HG03139 (cell line): ENCODE measurements around the gene C4BPB.
"Not testable (repeated sequence)": the region's sequence is repeated elsewhere in the genome, so short reads cannot be mapped to it uniquely, and the experiment has no call there.

ENCODE experiments used
- ATAC-seq: cut with Tn5 transposase; IDR thresholded peaks from one replicate; pipeline ENCODE4 v1.9.1; 2021; ENCODE audit not compliant: unreplicated experiment

C4BPB gene, protein sequence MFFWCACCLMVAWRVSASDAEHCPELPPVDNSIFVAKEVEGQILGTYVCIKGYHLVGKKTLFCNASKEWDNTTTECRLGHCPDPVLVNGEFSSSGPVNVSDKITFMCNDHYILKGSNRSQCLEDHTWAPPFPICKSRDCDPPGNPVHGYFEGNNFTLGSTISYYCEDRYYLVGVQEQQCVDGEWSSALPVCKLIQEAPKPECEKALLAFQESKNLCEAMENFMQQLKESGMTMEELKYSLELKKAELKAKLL

DNA sequence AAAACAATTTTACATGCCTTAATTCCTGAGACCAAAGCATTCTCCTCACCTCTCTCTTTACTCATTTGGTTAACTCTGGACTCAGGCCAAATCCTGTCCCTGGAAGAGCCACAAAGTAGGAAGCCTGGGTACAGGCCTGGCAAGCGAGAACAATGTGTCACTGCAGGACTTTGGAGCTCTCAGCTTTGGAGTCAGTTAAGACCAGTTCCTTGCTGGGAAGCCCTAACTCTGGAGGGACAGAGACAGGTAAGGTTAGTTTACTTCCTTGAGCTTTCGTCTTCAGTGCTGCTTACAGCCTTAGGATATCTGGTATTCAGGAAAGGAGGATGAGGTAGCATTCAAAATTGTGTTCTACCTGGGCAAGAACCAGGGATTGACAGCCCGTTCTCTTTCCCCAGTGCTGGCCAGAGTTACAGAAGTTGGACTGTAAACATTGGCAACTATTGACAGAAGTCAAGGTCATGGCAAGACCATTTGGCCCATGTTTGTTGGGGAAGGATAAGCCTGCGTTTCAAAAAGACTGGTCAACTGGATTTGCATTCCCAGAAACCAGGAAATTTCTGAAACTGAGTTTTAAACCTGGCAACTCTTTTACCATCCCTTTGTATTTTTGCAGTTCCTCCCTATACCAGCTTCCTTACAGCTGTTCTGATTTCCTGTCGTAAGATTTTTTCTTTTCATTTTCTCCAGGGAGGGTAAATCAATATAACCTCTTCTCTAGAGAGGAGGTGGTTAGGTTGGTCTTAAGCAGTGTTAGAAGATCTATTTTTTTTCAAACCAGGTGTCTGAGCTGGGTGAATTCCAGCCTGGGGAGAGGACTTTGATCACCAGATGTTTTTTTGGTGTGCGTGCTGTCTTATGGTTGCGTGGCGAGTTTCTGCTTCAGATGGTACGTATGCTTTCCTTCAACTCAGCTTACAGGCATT, at the start of gene C4BPB:
TSS of gene C4BPB (plus strand) at position 160 of the 926 bp plus-strand sequence. CDS start at position 832, 672 bp downstream.
- no peak for ATAC-seq

DNA sequence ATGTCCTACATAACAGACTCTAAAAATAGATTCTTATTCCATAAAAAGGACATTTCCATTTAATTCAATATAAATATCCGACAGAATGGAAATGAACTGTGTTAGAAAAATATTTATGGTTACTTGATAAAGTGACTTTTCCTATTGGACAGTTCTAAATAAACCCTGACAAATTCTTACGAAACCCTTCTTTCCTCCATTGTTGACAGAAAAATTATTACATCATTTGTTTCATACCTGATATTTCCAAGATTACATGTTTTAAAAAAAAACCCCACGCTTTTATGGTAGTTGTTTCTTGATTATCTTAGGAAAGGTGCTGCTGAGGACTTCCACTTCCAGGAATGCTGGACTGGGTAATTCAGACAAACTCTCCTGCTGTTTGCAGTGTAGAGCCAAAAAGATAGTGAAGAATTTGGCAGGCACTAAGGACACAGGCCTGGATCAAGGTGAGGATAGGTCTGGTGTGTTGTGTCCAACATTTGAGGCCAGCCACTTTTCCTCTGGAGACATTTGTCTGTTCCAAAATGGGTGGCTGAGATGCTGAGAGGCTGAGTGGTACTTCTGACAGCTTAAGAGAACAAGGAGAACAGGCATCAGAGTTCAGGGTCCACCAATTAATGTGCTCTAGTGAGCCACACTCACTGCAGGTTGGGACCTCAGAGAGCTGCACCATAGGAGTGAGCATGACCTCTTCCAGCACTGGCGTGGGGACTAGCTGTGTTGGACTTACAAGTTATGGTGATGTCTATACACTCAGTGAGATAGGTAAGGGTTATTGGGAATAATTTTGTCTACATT, 49.1 kb upstream of the C4BPB start:
- ATAC-seq = no peak

DNA sequence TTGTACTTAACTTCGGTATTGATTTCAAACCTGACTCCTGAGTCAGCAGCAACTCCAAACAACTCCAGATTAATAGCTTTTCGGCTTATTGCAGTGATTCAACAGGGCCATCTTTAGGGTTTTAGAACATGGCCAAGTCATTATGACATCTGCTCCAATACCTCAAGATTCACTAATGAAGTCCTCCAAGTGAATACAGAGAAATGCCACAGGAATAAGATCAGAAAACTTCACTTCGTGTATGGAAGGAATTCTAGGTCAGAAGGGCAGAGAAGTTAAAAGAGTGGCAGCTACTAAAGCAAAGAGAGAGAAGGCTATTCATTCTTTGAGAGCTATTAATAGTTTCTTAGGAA, 48.5 kb upstream of the C4BPB start:
- ATAC-seq = no peak

DNA sequence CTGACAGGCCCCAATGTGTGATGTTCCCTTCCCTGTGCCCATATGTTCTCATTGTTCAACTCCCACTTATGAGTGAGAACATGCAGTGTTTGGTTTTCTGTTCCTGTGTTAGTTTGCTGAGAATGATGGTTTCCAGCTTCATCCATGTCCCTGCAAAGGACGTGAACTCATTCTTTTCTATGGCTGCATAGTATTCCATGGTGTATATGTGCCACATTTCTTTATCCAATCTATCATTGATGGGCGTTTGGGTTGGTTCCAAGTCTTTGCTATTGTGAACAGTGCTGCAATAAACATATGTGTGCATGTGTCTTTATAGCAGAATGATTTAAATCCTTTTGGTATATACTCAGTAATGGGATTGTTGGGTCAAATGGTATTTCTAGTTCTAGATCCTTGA, 47.3 kb upstream of the C4BPB start:
- ATAC-seq = not testable (repeated sequence)

DNA sequence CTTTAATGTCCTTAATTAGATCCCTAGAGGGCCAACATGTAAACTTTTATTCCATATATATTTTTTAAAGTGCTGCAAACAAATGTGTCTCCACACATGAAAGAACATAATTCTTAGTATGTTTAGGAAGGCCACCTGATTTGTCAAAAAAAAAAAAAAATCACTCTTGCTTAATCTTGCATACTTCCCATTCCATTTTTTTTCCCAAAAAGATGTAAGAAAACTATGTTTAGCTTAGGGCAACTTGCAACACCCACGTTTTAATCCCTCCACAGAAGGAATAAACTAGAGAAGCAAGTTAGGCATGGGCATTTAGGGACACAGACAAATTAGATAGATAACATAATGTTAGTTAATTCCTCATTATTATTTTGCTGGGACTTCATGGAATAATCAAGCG, 43.2 kb upstream of the C4BPB start:
- ATAC-seq = no peak

DNA sequence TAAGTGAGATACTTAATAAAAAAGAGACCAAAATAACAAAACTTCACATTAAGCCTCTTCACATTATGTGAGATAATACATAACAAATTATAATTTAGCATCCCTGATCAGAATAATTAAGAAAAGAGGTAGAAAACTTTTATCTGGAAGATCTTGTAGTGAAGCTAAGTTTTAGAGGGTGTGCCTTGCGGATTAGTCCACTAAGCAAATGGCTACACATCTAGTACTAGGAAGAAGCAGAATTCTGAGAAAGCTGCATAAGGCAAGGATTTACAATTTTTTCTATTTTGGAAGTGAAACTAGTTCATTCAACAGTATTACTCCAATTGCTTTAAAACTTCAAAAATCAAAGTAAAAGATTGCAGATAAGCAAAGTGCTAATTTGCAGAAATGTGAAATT, 41.2 kb upstream of the C4BPB start:
- ATAC-seq = no peak

DNA sequence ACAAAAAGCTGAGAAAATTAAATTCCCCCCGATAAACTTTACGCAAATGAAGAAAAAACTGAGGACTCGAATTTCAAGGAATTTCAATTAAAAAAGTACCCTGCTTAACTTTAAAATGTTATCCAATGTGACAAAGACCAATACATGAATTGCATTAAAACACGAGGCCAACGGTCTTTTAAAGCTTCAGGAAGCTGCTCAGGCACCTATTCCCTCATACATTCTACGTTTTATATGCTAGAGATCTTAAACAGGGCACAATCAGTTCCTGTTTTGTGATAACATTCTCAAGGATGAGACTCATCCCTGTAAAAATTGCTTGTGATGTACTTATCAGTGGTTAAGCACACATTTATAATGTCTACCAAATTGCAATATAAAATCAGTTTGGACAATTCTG, 40.6 kb upstream of the C4BPB start:
- ATAC-seq = no peak

DNA sequence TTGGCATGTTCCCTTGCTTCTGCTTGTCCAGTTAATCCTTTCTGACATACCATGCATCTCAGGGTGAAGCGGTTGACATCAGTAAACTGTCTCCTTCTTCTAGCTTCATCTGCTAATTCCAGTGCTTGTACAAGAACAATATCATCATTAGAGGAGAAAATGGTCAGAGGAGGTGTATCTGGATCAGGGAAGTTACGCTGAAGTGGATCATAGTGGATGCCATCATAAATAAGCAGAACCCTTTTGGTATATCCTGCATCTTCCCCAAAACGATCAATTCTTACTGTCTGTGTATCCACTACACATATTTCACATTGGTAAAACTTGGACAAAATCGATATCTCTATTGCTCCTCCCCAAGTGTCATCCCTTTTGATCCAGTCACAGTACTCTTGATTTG, 39.6 kb upstream of the C4BPB start:
- ATAC-seq = no peak

DNA sequence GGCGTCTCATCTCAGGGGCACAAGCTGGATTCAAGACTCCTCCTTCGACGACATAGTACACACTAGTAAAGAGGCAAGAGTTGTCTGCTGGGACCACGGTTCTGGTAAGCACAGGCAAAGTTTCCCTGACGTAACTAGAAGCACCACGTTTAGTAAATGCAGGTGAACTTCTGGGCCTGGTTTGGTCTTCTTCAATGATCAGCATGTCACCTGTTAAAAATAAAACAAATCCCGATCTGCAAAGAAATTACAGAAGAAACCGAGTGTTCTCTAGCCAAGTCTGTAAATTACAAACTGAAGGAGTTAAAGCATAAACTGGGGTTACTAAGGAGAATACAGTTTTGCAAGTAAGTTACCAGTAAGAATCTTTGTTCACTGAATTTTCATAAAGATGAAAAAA, 39.1 kb upstream of the C4BPB start:
- no peak for ATAC-seq

DNA sequence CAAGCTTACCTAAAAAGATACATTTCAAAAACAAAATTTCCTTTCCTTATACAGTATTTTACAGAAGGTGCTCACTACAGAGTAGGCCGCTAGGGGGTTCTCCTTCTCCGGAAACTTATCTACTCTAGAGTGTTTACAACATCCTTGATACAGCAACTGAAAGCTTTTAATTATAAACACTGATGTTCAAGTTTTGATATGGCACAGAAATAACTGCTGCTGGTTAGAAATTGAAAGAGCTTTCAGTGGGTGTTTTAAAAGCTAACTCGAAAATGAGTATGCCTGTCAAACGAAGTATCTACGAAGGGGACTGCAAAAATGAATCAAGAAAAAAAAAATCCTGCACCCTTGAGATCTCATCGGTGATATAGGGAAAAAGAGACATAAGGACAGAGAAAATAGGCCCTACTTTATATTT, 38.7 kb upstream of the C4BPB start:
- no peak for ATAC-seq

DNA sequence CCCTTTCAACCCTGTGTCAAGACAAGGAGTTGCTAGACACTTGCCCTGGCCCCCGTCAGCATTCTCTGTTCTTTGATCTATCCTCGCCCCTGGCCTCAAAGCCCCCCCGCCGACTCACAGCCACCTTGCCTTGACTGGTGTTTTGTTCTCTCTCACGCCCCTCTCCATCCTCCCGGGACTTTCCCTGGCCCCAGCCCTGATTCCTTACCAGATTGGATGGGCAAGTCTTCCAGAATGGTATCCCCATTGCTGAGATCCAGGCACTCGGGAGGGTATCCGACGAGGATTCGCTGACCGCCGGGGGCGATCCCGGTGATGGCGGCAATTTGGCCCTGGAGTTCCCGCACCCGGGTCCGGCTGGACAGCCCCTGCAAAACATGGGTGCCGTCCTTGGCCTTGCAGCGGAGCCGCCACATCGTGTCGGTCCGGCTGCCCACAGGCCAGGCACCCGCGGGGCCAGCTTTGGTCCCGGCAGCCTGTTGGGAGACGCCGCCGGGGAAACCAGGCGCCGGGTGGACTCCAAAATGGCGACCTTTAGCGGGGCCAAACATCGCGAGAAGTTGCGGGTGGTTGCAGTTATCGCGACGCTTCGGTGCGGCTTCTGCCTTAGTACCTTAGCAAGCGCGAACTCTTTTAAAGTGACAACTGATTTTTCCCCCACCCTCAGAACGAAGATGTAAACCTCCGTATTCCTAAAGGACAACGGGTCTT, 38.0 kb upstream of the C4BPB start:
- peak; percentile 61 for ATAC-seq

DNA sequence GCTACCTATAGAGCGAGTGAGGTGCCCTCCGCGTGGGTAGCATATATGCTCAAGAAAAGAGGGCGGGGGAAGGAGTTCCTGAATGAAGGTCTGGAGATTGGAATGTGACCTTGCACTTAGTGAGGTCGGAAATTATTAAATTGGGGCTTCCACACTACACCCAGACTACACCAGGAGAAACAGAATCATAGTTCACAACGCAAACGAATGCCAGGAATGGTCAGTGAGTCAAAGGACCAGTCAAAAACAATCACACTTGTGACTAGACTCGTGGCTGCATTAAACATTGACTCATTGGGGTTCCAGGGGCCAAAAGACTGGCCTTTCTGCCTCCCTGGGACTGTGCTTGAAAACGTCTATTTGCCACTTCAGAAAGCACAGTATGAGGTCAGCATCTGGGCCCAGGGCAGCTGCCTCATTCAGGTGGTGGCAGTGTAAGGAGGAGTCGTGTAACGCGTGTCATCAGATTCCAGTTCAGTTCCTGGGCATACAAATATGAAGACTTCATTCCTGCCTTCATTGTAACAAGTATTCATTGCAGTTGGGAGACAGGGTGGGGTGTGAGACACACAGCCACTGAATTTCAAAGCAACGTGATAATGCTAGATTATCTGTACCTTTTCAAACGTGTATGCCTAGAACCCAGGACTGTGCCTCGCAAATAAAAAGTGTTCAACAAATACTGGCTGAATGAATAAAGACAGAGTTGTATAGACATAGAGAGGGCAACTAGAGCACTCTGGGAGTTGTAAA, 37.3 kb upstream of the C4BPB start, which contains the start of gene YOD1:
TSS of gene YOD1 (minus strand) at position 18 of the 753 bp plus-strand sequence. CDS start 178 bp downstream, outside the sequence.
- no peak for ATAC-seq

DNA sequence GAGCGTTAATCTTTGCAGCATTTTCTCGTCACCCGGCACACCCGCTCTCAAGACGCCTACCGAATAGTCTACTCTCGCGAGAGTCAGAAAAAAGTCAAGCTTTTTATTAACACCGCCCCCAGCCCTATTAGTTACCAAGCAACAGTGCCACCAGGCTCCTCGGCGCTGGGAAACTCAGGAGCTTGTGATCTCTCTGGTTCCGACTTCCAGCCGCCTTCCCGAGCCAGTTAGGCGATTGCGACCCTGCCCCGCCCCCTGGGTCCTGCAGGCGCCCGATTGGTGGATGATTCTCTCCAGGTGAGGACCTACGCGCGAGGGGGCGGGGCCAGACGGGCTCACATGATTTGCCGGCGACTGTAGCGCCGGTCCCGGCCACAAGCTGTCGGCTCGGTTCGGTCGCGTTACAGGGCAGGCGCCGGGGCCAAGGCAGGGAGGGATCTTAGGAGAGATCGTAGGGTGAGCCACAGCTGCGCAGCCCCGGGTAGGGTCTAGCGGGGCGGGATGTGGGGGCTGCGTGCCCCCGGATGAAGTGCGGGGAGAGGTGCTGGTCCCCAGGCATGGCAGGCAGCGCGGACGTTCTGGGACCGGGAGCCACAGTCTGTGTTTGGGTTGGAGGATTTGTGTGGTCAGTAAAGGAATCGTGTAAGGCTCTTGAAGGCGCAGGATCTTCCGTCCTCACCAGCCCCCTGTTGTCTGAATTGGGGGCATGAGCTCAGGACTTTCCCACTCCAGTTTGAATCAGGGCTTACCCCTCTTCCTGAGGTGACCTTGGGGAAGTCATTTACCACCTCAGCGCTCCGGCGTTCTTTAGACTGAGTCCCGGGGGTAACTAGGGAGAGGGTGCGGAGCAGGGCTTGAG, 35.5 kb upstream of the C4BPB start, which contains the start of gene PFKFB2:
TSS of gene PFKFB2 (plus strand) at position 365 of the 859 bp plus-strand sequence. CDS start 1,443 bp downstream, outside the sequence.
- ATAC-seq = peak; percentile 69

DNA sequence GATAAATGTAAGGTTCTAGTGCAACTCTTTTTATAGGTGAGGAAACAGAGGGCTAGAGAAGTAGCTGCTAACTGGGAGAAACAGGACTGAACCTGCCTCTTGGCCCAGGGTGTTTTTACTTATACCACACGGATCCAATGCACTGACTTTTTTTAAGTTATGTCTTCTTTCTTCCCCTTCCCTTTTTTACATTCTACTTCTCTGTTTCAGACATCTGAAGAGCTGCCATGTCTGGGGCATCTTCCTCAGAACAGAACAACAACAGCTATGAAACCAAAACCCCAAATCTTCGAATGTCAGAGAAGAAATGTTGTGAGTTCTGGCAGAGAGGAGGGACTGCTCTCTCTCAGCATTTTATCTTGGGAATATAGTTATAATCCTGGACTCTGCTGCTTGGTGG, 34.2 kb upstream of the C4BPB start:
- ATAC-seq = no peak

DNA sequence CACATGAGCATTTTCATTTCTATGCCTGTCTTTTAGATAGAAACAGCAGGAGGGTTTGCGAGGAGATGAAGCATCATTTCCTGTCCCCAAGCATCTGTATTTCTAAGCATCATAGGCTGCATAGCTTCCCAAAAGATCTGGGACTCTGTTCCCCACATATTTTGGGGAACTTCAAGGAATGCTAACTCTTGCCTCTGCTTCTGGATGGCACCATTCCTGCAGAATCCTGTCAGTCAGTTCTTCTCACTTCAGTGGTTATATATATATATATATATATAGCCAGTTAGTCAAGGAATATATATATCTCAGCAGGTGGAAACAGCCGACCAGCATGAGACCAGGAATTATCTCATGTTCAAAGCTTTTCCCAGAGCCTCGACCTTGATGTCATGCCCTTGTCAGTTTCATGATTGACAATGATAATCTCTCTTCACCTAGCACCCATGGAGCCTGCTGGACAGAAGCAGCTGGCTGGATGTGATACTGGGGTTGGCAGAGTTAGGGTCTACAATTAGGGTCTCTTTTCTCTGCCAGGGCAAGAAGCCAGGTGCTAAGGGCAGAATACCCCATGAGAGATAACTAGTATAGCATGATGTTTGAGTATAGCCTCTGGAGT, 33.2 kb upstream of the C4BPB start:
- no peak for ATAC-seq

DNA sequence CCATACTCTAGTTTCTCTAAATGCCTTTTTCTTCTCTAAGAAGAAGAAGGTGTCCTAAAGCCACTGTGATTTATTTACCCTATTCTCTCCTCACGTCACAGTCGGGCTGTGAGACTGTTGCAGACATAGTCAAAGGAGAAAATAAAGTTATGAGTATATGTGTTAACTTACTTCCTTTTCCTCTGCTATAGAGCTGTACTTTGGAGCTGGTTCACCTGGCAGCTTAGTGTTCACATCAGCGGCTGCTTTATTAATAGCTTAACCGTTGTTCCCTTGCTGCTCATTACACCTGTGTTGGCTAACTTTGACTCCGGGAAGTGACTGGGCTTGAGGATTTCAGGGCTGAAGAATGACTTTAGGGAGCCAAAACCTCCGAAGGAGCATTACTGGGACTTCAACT, 32.0 kb upstream of the C4BPB start:
- no peak for ATAC-seq

DNA sequence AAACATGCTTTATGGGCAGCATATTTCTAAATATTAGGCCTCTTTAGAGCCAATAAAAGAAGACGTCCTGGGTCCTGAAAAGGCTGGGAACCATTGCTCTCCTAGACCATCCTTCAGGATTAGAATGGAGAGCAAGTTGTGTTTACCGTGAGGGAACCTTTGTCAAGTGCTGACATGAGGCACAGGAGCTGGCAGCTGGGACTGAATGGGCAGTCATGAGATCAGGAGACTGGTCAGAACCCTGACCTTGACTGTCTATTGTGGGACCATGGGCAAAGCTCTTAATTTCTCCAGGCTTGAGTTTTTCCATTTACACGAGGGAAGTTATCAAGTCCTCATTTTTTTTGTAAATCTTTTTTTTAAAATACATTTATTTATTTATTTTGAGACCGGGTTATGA, 30.4 kb upstream of the C4BPB start:
- ATAC-seq = no peak
